ENCODE data around the gene SERP2. TPM values are rescaled to one million over a fixed set of nuclear protein-coding genes. Genes with fewer than 3 reads are reported as not detected.

The SERP2 gene
- total and polyA plus RNA-seq, 2 donors (not counting 3 experiments of a cell fraction or from before 2014, with no cell fraction given) = 0.30 TPM; not detected in 1

- ChIA-PET CTCF (interaction anchor here (0.8 to 1.3 kb wide), 2 partner anchors 38 to 203 kb away, joined by 3 read pairs; no protein-coding TSS in a partner anchor), POLR2A (no interaction called here)
- Histone ChIP-seq H2AFZ (ENCODE audit: low read depth, low read length) (no peak overlapping the region), H3K4me3 (replicated peaks in 1 of 3; ENCODE audit: insufficient read depth in 1 of 3, low read depth in 1 of 3, low read length in 3 of 3) (no peak overlapping the region), H4K20me1 (replicated peaks; ENCODE audit: control insufficient read depth, extremely low read depth, insufficient read depth, low read length) (no peaks in the 10 kb centered on the region), H3K36me3 (ENCODE audit: control insufficient read depth in 2 of 2, extremely low read depth in 1 of 2, insufficient read depth in 2 of 2, low read length in 2 of 2) (no peaks in the 10 kb centered on the region), H3K4me2 (ENCODE audit: insufficient read depth, low read length) (no peak overlapping the region), H3K27me3 (ENCODE audit: control insufficient read depth in 2 of 2, insufficient read depth in 2 of 2, low read length in 2 of 2) (peaks cover 0 to 3% of the 10 kb centered on the region in 2 experiments), H3K27ac (ENCODE audit: insufficient read depth, low read depth, low read length) (no peak overlapping the region), H3K79me2 (ENCODE audit: control insufficient read depth, insufficient read depth, low read length) (no peaks in the 10 kb centered on the region), H3K9me1 (replicated peaks; ENCODE audit: control insufficient read depth, extremely low read depth, insufficient read depth, low read length) (no peaks in the 10 kb centered on the region), H3K9me3 (replicated peaks; ENCODE audit: control insufficient read depth, insufficient read depth, low read length) (no peaks in the 10 kb centered on the region), H3K9ac (replicated peaks; ENCODE audit: extremely low read depth, insufficient read depth, low read length) (no peak overlapping the region), H3K4me1 (ENCODE audit: control insufficient read depth, extremely low read depth, insufficient read depth, low read length) (no peaks in the 10 kb centered on the region)
- intact Hi-C loops (cut with micrococcal nuclease) = no loop called here
- BruUV-seq (replicated peaks) = no TSS peak
- dilution Hi-C loops (cut with MboI; ENCODE audit: extremely low pct_ligation_motif_present, low sequenced_read_pairs) = no loop called here
- DNase-seq (ENCODE audit: low read depth, low spot score) = no peak
- FAIRE-seq = no peak
- TF ChIP-seq FOS (IDR thresholded peaks at IDR 0.05; ENCODE audit: borderline replicate concordance, insufficient read depth, low read length) (no peak), EZH2 (IDR thresholded peaks at IDR 0.05; ENCODE audit: borderline replicate concordance, low read depth, low read length, severe bottlenecking) (no peak), MYC (IDR thresholded peaks at IDR 0.05; ENCODE audit: low read depth, low read length) (no peak), CTCF (IDR thresholded peaks at IDR 0.05; ENCODE audit: extremely low read depth in 1 of 2, insufficient read depth in 1 of 2, low read depth in 1 of 2, low read length in 2 of 2) (no peak), POLR2A (IDR thresholded peaks at IDR 0.05; ENCODE audit: low read depth, low read length) (no peak), GATA2 (IDR thresholded peaks at IDR 0.05; ENCODE audit: insufficient read depth, insufficient read length, low read depth, low read length) (no peak), POLR2AphosphoS5 (IDR thresholded peaks at IDR 0.05; ENCODE audit: insufficient read depth, low read depth, low read length) (no peak)
Observed at GRCh38 chr13:44394658-44395057, 21.0 kb downstream of the SERP2 start.

Measured in endothelial cell of umbilical vein (primary cell).